MM.1S (cell line): ENCODE data around the gene CANT1.
"Not testable (repeated sequence)": the region's sequence is repeated elsewhere in the genome, so short reads cannot be mapped to it uniquely, and the experiment has no call there.

Experiments
- EZH2 ChIP-seq: fragments of 300-600 bp; sonication (generic); optimal IDR thresholded peaks from 2 replicates; pipeline ENCODE3; 2017; ENCODE audit warnings: low read depth, mild to moderate bottlenecking, antibody characterized with exemption, low read length, mixed read lengths
- EZH2phosphoT487 ChIP-seq: fragments of 300-600 bp; sonication (generic); IDR thresholded peaks from 2 replicates; pipeline ENCODE4 v1.6.1; 2018; ENCODE audit warnings: antibody characterized with exemption, low read length
- TF ChIP-seq, protein P1 (sequence below): fragments of 300-600 bp; sonication (generic); IDR thresholded peaks from 2 replicates; pipeline ENCODE4 v1.5.1; 2016; ENCODE audit warnings: antibody characterized with exemption, low read length, mixed read lengths

- TF ChIP-seq, protein P1, sequence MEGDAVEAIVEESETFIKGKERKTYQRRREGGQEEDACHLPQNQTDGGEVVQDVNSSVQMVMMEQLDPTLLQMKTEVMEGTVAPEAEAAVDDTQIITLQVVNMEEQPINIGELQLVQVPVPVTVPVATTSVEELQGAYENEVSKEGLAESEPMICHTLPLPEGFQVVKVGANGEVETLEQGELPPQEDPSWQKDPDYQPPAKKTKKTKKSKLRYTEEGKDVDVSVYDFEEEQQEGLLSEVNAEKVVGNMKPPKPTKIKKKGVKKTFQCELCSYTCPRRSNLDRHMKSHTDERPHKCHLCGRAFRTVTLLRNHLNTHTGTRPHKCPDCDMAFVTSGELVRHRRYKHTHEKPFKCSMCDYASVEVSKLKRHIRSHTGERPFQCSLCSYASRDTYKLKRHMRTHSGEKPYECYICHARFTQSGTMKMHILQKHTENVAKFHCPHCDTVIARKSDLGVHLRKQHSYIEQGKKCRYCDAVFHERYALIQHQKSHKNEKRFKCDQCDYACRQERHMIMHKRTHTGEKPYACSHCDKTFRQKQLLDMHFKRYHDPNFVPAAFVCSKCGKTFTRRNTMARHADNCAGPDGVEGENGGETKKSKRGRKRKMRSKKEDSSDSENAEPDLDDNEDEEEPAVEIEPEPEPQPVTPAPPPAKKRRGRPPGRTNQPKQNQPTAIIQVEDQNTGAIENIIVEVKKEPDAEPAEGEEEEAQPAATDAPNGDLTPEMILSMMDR = not testable (repeated sequence)
- TF ChIP-seq EZH2phosphoT487, EZH2: not testable (repeated sequence)
Measured at GRCh38 chr17:78962984-78963348, 46.6 kb downstream of the CANT1 start.
